ENCODE data around the gene CAMK1D.
A peak's percentile ranks its signal among the peaks of the same experiment; 100 is the strongest.

CAMK1D gene

DNA sequence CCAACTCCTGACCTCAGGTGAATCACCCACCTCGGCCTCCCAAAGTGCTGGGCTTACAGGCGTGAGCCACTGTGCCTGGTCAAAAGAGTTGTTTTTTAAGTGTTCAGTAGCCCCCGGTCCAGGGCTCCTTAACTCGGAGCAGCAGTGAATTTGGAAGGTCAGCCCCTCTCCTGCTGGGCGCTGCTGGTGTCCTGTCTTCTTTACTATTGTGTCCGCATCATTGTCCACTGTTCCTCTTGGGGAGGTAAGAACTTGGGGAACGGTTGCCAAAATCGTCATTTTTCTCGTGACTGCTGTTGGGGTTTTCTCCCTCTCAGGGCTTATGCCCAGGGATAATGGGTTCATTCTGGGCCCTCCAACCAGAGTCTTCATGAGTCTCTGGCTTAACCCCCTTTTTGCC, 46.7 kb downstream of the CAMK1D start:
- TF ChIP-seq Cebpa-rat (IDR thresholded peaks at IDR 0.05), result no peak
- H3K27me3 ChIP-seq, result no peaks in the 10 kb centered on the region
- peaks cover 4% of the 10 kb centered on the region; the same call in 1 of the 2 replicates for H3K36me3 ChIP-seq
- no peaks in the 10 kb centered on the region for H3K9me3 ChIP-seq
- peaks cover 7% of the 10 kb centered on the region for H3K4me1 ChIP-seq
- no peak overlapping the region for H3K27ac ChIP-seq
- H3K9ac ChIP-seq, result no peak overlapping the region
- H4K20me1 ChIP-seq, result no peaks in the 10 kb centered on the region
- no peak overlapping the region for H3K4me3 ChIP-seq
- no peak overlapping the region for H3K4me2 ChIP-seq

DNA sequence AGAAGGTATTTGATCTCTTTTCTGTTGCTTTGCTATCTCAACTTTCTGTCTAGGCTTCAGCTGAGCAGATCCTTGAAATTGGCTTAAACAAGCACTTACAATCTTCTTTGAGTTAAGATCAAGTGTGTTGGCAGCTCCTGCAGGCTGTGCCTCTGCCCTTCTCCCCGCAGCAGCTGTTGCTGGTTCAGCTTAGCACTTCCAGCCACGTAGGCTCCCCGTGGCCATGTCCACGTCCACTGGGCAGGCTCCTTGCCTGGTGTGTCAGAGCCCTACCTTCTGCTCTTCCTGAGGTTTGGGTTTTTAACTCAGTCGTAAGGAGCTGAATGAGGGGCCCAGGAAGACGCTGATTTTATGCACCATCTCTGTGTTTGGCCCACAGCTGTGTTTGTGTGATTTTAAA, 47.2 kb downstream of the CAMK1D start:
- H4K20me1 ChIP-seq, result no peaks in the 10 kb centered on the region
- H3K4me1 ChIP-seq, result peaks cover 2% of the 10 kb centered on the region; the same call in 1 of the 2 replicates
- TF ChIP-seq Cebpa-rat (IDR thresholded peaks at IDR 0.05), result no peak
- H3K9me3 ChIP-seq, result no peaks in the 10 kb centered on the region
- no peak overlapping the region for H3K9ac ChIP-seq
- H3K27me3 ChIP-seq, result no peaks in the 10 kb centered on the region
- no peak overlapping the region for H3K27ac ChIP-seq
- H3K4me3 ChIP-seq, result no peak overlapping the region
- no peak overlapping the region for H3K4me2 ChIP-seq
- peaks cover 4% of the 10 kb centered on the region; the same call in 1 of the 2 replicates for H3K36me3 ChIP-seq

DNA sequence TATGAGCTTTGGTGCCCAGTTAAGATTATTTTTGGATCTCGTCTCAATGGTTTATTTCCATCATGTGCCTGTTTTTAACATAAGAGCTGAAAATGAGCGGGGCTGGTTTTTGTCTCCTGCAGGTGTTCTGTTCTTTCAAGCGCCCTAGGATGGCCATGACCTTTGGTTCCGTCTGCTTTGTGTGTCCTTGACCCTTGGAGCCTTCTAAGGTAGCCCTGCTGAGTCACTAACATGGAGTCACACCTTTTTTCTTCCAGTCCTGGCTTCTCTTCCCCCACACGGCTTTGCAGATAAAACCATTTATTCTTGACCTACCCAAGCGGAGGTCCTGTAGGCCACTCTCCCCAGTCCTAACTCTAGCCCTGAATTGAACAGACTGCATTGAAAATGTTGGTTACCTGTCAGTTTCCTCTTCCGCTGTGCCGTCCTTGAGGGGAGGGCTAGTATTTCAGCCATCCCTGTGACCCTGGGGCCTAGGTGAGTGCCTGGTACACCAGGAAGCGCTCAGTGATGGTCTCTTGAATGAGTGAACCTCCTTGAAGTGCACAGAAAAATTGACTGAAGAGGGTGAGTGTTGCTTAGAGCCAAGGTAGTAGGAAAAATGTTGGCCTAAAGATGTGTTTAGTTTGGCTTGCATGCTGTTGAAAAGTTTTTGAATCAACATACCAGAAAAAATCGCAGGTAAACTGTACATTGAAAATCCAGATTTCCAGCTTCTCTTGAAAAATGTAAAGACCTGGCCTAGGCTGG, 48.0 kb downstream of the CAMK1D start:
- Histone ChIP-seq H3K36me3 (peaks cover 4% of the 10 kb centered on the region; the same call in 1 of the 2 replicates), H3K9me3 (no peaks in the 10 kb centered on the region), H3K27ac (no peak overlapping the region), H3K27me3 (no peaks in the 10 kb centered on the region), H3K4me3 (no peak overlapping the region), H3K4me1 (no peaks in the 10 kb centered on the region), H3K4me2 (no peak overlapping the region), H4K20me1 (no peaks in the 10 kb centered on the region), H3K9ac (no peak overlapping the region)
- no peak for TF ChIP-seq Cebpa-rat (IDR thresholded peaks at IDR 0.05)

DNA sequence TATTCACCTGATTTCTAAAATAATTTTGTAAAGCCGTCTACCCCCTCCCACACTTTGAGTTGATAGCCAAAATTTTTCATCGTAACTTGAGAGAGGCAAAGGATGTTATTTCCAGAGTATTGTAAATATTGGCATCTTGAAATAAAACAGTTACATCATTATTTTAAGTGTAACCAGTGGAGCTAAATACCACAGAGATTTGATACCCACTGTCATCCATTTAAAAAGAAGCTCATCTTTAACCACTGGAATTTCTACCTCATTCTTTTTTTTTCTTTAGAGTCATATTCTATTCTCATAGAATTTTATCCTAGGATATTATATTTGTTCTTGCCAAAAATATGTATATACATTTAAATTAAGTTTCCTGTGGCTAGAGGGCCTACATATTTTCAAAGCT, 48.6 kb downstream of the CAMK1D start:
- H3K9ac ChIP-seq, result no peak overlapping the region
- H3K4me2 ChIP-seq, result no peak overlapping the region
- no peak for TF ChIP-seq Cebpa-rat (IDR thresholded peaks at IDR 0.05)
- H4K20me1 ChIP-seq, result no peaks in the 10 kb centered on the region
- no peak overlapping the region for H3K27ac ChIP-seq
- peaks cover 6% of the 10 kb centered on the region; the same call in 1 of the 2 replicates for H3K36me3 ChIP-seq
- no peak overlapping the region for H3K4me3 ChIP-seq
- H3K4me1 ChIP-seq, result no peaks in the 10 kb centered on the region
- H3K9me3 ChIP-seq, result no peaks in the 10 kb centered on the region
- H3K27me3 ChIP-seq, result no peaks in the 10 kb centered on the region

DNA sequence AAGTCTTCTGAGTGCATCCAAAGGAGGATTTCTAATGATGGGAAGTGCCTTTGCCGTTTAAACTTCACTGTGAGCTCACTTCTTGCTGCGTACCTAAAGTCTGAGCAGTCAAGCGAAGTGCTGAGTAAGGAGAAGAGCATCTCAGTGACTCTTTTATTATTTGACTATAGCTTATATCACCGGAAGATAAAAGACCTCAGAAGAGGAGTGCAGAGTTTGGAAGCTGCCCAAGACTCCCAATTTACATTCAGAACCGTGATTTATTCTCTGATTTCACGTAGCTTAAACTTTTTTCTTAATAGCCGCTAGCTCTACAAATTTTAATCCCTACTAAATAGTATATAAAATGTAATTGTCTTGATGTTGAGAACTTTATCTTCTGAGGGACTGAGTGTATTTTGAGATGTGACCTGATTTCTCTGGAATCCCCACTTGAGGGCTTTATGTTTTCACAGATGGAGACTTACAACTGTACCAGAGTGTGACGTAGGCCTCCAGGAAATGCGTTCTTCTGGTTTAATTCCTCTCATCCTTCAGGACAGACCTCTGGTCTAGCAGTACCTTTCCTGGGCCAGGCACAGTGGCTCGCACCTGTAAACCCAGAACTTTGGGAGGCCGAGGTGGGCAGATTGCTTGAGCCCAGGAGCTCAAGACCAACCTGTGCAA, 51.1 kb downstream of the CAMK1D start:
- H3K9ac ChIP-seq, result no peak overlapping the region
- H3K36me3 ChIP-seq, result peaks cover 5% of the 10 kb centered on the region; the same call in 1 of the 2 replicates
- no peak overlapping the region for H3K4me3 ChIP-seq
- H3K4me2 ChIP-seq, result no peak overlapping the region
- H3K9me3 ChIP-seq, result no peaks in the 10 kb centered on the region
- no peaks in the 10 kb centered on the region for H4K20me1 ChIP-seq
- no peak overlapping the region for H3K27ac ChIP-seq
- no peak for TF ChIP-seq Cebpa-rat (IDR thresholded peaks at IDR 0.05)
- H3K27me3 ChIP-seq, result no peaks in the 10 kb centered on the region
- H3K4me1 ChIP-seq, result peaks cover 14% of the 10 kb centered on the region

DNA sequence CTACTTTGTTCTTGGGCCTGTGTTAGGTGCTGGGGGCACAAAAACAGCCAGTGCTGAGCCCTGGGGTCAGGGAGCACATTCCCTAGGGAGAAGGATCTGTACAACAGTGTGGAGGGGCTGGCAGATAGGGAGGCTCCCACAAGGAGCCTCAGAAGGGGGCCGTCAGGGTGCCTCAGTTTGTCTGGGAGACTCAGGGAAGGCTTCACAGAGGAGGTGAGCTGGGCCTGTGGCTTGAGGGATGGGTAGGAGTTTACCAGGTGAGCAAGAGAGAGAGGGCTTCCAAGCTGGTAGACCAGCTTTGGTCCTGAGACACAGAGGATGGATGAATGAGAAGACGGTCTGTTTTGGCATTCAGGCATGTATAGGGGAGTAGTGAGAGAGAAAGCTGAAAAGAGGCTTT, 52.1 kb downstream of the CAMK1D start:
- Histone ChIP-seq H3K4me1 (peaks cover 17% of the 10 kb centered on the region), H3K36me3 (peaks cover 10% of the 10 kb centered on the region; the same call in 1 of the 2 replicates), H3K4me3 (no peak overlapping the region), H3K27ac (no peak overlapping the region), H4K20me1 (no peaks in the 10 kb centered on the region), H3K9ac (no peak overlapping the region), H3K4me2 (no peak overlapping the region), H3K27me3 (no peaks in the 10 kb centered on the region), H3K9me3 (no peaks in the 10 kb centered on the region)
- TF ChIP-seq Cebpa-rat (IDR thresholded peaks at IDR 0.05), result no peak

DNA sequence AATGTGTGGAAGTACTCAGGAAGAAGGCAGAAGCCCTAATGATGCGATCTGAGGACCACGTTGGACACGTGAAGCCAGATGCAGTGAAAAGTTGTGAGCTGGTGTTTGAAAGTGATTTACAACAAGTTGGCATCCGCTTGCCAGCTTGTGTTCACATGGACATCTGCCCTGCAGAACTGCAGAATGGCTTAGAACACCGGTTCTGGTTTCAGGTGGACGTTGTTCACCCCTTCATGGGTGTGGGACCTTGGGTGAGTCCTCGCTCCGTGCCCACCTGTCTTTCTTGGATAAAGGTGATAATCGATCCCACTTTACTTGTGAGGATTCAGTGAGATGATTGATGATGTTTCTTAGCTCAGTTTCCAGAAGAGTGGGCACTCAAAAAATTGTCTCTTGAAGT, 53.8 kb downstream of the CAMK1D start:
- H3K4me2 ChIP-seq, result no peak overlapping the region
- no peaks in the 10 kb centered on the region for H3K27me3 ChIP-seq
- H3K27ac ChIP-seq, result no peak overlapping the region
- no peak overlapping the region for H3K4me3 ChIP-seq
- no peaks in the 10 kb centered on the region for H3K9me3 ChIP-seq
- no peaks in the 10 kb centered on the region for H4K20me1 ChIP-seq
- H3K36me3 ChIP-seq, result peaks cover 20% of the 10 kb centered on the region; the same call in 1 of the 2 replicates
- peaks cover 17% of the 10 kb centered on the region for H3K4me1 ChIP-seq
- no peak overlapping the region for H3K9ac ChIP-seq
- TF ChIP-seq Cebpa-rat (IDR thresholded peaks at IDR 0.05), result no peak

DNA sequence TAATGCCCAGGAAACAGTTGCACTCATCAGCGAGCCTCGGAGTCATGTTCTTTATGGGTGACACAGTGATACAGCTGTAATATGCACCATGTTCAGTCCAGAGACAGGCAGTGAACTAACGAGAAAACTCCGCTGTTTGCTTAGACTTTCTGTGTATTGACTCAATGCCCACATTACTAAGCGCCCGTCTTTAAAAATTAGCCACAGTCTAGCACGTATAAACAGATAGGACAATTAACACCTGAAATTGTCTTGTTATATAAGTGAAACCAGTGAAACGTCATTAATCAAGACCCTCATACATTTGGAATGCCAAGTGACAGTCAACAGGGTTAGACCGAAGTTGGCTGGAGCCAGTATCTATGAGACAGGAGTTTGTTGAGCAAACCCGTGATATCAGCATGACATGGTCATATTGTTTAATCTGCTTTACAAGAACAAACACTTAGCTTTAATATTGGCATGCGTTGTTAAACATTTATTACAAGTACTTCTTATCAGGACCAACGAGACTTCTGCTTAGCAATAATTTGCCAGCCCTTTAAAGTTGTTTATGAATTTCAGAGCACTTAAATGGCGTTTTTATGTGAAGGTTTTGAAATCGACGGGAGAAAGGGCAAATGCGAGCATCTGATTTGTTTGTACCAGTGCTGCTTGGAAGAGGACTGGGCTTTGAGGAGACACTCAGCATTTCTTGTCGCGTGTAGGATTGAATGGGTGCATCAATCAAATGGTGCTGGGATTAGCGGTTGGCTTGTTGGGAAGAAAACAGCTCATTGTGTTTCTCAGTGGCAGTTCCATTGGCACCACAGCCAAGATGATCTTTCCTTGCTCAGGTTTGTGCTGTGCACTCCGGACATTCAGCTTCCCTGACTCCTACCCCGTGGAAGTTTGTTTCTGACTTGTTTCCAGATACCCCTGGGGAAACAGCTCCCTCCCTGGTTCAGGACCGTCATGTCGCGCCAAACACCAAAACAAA, 56.3 kb downstream of the CAMK1D start:
- H3K4me3 ChIP-seq, result no peak overlapping the region
- TF ChIP-seq Cebpa-rat (IDR thresholded peaks at IDR 0.05), result no peak
- H3K27ac ChIP-seq, result no peak overlapping the region
- H3K27me3 ChIP-seq, result no peaks in the 10 kb centered on the region
- peaks cover 30% of the 10 kb centered on the region for H3K36me3 ChIP-seq
- no peaks in the 10 kb centered on the region for H4K20me1 ChIP-seq
- 0 out of 2 replicates have a peak, but pooled peaks cover 6% of the 10 kb centered on the region for H3K9me3 ChIP-seq
- H3K9ac ChIP-seq, result no peak overlapping the region
- H3K4me1 ChIP-seq, result peaks cover 17% of the 10 kb centered on the region
- peak overlapping the region; percentile 57 for H3K4me2 ChIP-seq

DNA sequence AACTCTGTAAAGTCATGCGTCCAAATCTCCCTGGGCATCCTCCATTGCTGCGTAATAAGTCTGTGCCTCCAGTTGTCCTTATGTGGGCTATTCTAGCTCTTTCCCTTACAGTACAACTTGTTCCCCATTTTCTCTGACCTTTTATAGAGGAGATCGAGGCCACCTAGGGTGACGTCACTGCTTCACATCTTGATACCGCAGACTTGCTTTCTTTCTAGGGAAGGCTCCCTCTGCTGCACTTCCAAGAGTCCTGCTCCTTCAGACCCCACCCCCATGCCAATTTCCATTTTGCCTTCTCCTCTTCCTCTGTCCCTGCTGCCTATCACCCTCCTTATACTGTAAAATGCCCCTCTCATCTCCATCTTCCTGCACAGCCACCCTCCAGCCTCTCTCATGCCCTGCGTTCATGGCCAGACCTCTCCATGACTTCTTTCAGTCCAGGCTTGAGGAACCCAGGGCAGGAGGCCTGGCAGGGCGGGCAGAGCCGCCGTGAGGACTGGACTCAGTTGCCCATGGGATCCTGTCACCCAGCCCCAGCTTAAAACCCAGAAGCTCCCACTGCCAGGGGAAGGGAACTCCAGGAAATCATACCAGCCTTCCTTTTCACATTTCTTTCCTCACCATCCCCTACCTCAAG, 57.5 kb downstream of the CAMK1D start:
- Histone ChIP-seq H3K4me3 (no peak overlapping the region), H3K27ac (no peak overlapping the region), H3K9ac (no peak overlapping the region), H3K36me3 (peaks cover 37% of the 10 kb centered on the region), H3K4me2 (no peak overlapping the region), H3K4me1 (peaks cover 17% of the 10 kb centered on the region), H3K27me3 (no peaks in the 10 kb centered on the region), H4K20me1 (no peaks in the 10 kb centered on the region), H3K9me3 (peaks cover 16% of the 10 kb centered on the region)
- no peak for TF ChIP-seq Cebpa-rat (IDR thresholded peaks at IDR 0.05)
